NCI-H2196 (cell line): ENCODE data around the gene FRMD4A.
"Not testable (repeated sequence)": the region's sequence is repeated elsewhere in the genome, so short reads cannot be mapped to it uniquely, and the experiment has no call there.

Source experiments
- DNase-seq: peaks from one replicate; lab custom pipeline; 2025; ENCODE audit not compliant: unreplicated experiment; lab: John Stamatoyannopoulos, UW

FRMD4A gene

DNA sequence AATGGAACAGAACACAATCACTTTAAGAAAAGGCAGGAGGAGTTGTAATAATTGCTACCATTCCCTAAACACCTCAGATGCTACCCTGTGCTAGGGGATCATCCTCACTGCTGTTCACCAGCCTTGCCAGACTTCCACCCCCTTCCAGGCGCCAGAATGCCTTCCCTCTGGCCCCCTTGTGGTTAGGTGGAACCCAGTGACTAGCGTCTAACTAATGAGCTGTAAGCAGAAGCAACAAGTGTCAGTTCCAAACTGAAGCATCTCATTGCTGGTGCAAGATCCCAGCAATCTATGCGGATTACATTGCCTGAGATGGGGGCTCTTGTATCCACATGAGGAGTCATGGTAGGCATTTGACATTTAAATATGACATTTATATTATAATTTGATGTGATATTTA lies 86.6 kb downstream of the FRMD4A start:
- no peak for DNase-seq

DNA sequence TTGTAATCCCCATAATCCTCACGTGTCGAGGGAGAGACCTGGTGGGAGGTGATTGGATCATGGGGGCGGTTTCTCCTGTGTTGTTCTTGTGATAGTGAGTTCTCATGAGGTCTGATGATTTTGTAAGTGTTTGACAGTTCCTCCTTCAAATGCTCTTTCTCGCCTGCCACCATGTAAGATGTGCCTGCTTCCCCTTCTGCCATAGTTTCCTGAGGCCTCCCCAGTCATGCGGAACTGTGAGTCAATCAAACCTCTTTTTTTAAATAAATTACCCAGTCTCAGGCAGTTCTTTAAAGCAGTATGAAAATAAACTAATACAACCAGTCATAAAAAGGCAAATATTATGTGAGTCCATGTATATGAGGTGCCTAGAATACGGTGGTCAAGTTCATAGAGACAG lies 87.5 kb downstream of the FRMD4A start:
- no peak for DNase-seq

GRCh38 chr10:14241196-14241595 lies 89.5 kb downstream of the FRMD4A start:
- no peak for DNase-seq

- DNase-seq, result no peak
These were observed 90.2 kb downstream of the FRMD4A start for GRCh38 chr10:14240253-14241189.

DNA sequence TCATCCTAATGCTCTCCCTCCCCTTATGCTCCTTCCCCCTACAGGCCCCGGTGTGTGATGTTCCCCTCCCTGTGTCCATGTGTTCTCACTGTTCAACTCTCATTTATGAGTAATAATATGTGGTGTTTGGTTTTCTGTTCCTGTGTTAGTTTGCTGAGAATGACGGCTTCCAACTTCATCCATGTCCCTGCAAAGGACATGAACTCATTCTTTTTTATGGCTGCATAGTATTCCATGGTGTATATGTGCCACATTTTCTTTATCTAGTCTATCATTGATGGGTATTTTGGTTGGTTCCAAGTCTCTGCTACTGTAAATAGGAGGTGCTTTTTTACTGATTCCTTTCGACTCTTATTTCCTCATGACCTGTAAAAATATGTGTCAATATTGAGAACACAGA lies 92.1 kb downstream of the FRMD4A start:
- not testable (repeated sequence) for DNase-seq

DNA sequence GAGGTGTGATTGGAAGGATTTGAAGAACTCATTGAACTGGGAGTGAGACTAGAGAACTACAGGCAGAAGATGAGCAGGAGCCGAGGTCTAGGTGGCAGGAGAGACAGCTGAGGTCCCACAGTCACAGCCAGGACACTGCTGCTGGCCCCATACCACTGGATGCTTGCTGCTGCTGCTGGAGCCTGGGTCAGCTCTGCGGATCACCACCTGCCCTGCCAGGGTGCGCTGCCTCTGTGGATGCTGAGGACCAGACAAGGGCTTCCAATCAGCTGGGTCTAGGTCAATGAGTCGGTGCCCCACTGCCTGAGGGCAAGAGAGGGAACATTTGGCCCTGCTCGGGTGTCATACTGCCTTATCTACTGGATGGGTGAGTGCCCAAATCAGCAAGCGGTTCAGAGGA lies 94.4 kb downstream of the FRMD4A start:
- no peak for DNase-seq

- DNase-seq, result no peak
These were observed 95.0 kb downstream of the FRMD4A start for GRCh38 chr10:14235566-14236195.

DNA sequence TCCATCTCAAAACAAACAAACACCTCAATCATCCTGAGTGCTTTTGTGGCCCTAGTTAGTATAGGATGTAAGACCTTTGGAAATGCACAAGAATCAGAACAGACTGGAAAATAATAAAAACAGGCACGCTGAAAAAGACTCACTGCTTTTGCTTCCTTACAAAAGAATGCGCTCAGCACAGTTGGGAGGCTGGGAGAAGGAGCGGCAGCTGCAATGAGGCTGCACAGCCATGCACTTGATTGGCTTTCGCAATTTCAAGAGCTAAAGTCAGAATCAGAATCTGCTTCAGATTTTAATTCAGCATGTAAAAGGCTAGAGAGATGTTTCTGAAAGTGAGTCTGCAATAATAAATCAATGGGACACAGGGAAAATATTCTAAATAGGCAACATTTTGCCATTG lies 97.2 kb downstream of the FRMD4A start:
- no peak for DNase-seq

- DNase-seq, result not testable (repeated sequence)
These were observed 101.9 kb downstream of the FRMD4A start for GRCh38 chr10:14228798-14229197.

- no peak for DNase-seq
These were observed 105.3 kb downstream of the FRMD4A start for GRCh38 chr10:14225379-14225778.

DNA sequence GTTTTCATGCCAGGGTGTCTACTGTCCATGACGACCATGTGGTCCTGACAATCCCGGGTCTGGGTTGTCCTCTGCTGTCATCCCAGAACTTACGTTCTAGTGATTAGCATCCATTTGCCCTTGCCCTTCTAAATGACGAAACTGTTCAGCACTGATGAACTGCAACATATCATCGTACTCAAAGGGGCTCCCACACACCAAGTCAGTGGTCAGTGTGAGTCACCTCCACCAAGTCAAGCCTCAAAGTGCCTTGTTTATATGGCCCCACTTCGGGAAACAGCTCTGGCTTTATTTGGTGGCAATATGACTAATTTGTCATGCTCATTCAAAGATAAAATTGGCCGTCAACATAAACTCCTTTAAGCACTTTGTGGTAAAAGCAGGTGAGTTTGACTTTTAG lies 110.7 kb downstream of the FRMD4A start:
- DNase-seq, result no peak

DNA sequence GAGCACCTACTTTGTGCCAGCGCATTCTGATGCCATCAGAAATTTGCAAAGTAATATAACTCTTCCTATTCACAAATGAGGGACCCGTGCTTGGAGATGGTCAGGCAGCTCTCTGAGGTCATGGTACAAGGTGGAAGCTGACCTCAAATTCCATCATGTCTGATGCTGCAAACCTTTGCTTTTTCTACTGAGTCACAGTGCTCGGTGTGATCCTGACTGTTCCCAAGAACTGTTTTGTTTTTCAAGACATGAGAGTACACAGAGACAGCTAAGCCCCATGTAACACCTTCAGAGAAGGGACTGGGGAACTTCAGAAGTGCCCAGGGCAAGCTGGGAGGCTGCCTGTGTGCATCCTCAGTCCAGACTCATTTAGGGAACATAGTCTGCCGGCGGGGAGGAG lies 111.3 kb downstream of the FRMD4A start:
- no peak for DNase-seq

- no peak for DNase-seq
These were observed 115.1 kb downstream of the FRMD4A start for GRCh38 chr10:14215641-14216040.

DNA sequence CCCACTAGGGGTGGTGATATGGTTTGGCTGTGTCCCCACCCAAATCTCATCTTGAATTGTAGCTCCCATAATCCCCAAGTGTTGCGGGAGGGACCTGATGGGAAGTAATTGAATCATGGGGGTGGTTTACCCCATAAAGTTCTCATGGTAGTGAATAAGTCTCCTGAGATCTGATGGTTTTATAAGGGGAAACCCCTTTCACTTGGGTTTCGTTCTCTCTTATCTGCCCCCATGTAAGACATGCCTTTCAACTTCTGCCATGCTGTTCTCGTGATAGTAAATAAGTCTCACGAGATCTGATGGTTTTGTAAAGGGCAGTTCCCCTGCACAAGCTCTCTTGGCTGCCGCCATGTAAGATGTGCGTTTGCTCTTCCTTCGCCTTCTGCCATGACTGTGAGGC lies 117.0 kb downstream of the FRMD4A start:
- DNase-seq, result not testable (repeated sequence)

DNA sequence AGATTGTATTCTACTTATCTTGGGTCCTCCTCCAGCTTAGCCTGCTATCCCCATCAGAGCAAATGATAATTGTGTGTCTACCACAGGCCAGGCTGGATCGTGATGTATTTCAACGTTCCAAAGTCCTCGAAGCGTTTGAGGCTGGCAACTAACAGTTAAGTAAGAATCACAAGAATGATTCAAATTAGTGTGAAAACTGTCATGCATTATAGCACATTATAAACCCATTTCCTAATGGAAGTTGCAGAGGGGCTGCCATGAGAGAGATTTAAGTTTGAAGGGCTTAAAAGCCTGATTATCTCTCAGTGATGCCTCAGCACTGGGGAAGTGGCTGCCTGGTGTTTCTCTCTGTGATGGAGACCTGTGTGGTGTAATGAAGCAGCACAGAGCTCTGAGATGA lies 119.1 kb downstream of the FRMD4A start:
- no peak for DNase-seq

DNA sequence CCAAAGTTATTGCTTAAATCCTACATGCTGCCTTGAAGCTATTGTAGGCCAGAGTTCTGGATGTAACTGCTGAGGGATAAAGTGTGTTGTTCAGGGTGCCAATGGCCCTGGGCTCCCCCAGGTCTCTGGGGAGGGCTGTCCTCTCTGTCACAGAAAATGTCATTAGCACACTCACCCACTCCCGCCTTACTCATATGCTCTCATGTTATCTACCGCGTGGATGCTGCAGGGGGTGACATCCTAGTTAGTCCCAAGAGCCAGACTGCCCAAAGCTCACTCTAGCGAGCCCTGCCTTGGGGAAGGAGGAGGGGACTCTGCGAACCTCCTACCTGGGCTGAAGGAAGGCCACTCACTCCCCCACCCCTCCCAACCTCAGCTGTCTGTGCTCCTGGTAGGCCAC lies 122.5 kb downstream of the FRMD4A start:
- DNase-seq, result no peak

DNA sequence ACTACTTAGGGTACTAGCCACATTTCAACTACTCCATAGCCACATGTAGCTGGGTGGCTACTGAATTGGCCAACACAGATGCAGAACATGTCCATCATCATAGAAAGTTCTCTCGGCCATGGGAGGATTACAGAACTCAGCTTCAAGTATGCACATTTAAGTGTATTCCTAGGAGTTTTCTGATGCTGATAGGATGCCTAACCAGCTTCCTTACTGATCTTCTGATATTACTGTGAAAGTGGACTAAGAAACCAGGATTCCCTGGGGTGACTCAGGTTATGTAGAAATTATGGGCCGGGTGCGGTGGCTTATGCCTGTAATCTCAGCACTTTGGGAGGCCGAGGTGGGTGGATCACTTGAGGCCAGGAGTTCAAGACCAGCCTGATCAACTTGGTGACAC lies 125.5 kb downstream of the FRMD4A start:
- no peak for DNase-seq

DNA sequence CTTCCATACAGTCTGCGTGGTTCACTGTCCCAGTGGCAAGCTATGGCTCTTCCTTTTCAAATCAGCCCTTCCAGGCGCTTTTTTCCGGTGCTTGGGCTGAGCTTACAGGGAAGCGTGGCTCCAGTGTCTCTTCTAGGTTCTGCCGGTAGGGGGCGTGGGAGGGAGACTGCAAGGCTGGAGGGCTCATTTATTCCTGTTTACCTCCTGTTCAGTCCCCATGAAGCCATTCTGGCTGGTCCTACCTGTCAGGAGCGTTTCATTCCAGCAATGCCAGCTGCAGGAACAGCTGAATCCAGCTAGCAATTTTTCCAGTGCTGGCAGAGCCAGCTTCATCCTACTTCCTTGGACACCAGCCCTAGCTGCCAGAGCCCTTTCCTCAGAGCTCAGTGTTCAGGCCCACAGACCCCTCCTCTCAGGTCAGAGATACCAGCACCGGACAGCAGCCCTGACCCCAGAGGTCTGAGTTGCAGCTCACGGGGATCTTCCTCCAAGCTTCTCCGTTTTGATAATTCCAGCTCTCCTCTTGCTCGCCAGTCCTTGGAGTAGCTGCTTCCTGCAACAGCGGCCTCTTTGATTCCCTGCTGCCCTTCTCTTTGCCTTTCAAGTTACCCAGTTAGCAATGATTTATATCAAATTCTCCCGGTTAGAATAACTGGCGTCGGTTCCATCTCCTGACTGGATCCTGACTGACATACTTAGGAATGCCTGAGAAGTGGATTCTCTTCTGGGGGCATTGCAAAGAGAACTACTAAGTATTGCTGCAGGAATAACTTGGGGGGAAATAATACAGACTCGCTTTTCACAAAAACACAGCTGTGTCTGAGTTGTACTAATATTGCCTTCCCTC lies 129.8 kb downstream of the FRMD4A start:
- no peak for DNase-seq

GRCh38 chr10:14199098-14199497 lies 131.6 kb downstream of the FRMD4A start:
- not testable (repeated sequence) for DNase-seq

DNA sequence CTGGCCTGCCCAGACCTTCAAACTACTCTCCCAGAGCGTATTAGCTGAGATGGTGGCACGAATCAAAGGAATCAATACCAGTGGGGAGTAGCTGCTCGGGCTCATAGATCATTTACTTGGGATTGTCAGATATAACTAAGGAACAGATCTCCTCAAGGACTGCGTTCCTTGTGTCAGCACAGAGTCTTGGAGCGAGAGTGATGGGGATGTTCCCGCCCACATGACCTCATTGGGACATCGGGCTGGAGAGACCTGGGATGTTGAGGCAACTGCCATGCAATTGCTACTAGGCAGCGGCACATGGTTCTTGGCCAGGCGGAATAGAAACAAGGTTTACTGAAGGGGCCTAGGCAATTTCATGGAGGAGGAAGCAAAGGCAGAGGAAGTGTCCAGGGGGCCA lies 132.6 kb downstream of the FRMD4A start:
- DNase-seq, result no peak

DNA sequence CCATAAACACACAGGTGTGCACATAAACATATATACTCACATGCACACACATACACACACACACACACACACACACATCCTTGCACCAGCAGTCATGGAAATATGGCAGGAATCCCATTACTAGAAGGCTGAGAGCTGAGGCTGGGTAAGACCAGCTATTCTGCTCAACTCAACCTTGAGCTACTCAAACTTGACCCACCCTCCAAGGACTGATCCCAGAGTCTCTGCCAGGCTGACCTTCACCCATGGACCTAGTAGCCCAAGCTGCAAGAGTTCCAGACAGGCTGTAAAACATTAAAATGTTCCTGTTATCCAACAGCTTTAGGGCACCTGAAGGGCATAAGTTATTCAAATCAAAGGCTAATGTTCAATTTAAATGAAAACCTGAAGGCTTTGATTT lies 134.6 kb downstream of the FRMD4A start:
- DNase-seq, result no peak

DNA sequence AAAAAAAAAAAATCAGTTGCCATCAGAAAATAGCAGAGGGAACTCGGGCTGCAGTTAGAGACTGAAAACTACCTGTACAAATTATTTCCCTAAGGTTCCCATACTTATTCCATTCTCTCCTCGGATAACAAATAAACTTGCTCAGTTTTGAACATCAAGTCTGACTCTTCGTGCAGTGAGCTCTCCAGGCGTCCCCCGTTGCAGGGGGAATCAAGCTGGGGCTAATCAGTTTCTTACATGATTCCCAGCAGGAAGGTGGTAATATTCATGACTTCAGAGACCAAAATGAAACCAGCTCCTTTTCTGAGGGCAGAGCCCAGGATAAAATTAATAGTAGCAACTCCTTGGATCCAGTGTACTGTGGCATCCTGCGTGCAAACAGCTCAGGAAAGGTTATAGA lies 135.3 kb downstream of the FRMD4A start:
- no peak for DNase-seq
